NCI-H446 (cell line): Measurements from ENCODE around the gene ZCCHC14.
A peak's percentile ranks its signal among the peaks of the same experiment; 100 is the strongest.

Experiments
- DNase-seq, 2 experiments: peaks; one replicate each; lab custom pipeline; 2025; lab: John Stamatoyannopoulos, UW

The ZCCHC14 gene

GRCh38 chr16:87492721-87493607 is at the start of gene ZCCHC14:
Gene ZCCHC14, minus strand, starts transcription at chr16:87493024. Its CDS starts 786 bp downstream, at chr16:87492238.
- peak; percentile 88 to 96 for DNase-seq

- DNase-seq, result no peak
These were observed 49.0 kb upstream of the ZCCHC14 start for GRCh38 chr16:87541872-87542234.

- no peak for DNase-seq
These were observed 48.5 kb upstream of the ZCCHC14 start for GRCh38 chr16:87541147-87541871.

GRCh38 chr16:87540897-87541146 is 48.0 kb upstream of the ZCCHC14 start:
- DNase-seq, result no peak

GRCh38 chr16:87540072-87540896 is 47.5 kb upstream of the ZCCHC14 start:
- DNase-seq, result no peak

GRCh38 chr16:87539113-87539512 is 46.3 kb upstream of the ZCCHC14 start:
- DNase-seq, result no peak

- no peak for DNase-seq
These were observed 45.8 kb upstream of the ZCCHC14 start for GRCh38 chr16:87538594-87538993.

GRCh38 chr16:87538160-87538559 is 45.3 kb upstream of the ZCCHC14 start:
- DNase-seq, result no peak

- no peak for DNase-seq
These were observed 43.9 kb upstream of the ZCCHC14 start for GRCh38 chr16:87536795-87537142.

GRCh38 chr16:87535855-87536794 is 43.3 kb upstream of the ZCCHC14 start:
- DNase-seq, result no peak

GRCh38 chr16:87535457-87535854 is 42.6 kb upstream of the ZCCHC14 start:
- no peak for DNase-seq

GRCh38 chr16:87534751-87535150 is 41.9 kb upstream of the ZCCHC14 start:
- no peak for DNase-seq

GRCh38 chr16:87534030-87534653 is 41.3 kb upstream of the ZCCHC14 start:
- DNase-seq, result no peak

GRCh38 chr16:87533061-87533460 is 40.2 kb upstream of the ZCCHC14 start:
- DNase-seq, result no peak

- no peak for DNase-seq
These were observed 38.6 kb upstream of the ZCCHC14 start for GRCh38 chr16:87531418-87531817.

GRCh38 chr16:87528690-87529579 is 36.1 kb upstream of the ZCCHC14 start:
- DNase-seq, result no peak

GRCh38 chr16:87527055-87527724 is 34.4 kb upstream of the ZCCHC14 start:
- no peak for DNase-seq

- no peak for DNase-seq
These were observed 33.6 kb upstream of the ZCCHC14 start for GRCh38 chr16:87526238-87526947.

GRCh38 chr16:87525352-87525751 is 32.5 kb upstream of the ZCCHC14 start:
- DNase-seq, result no peak
